HG02623 (cell line): ENCODE results near the gene LHX6.

Source experiments
- ATAC-seq: cut with Tn5 transposase; IDR thresholded peaks from one replicate; pipeline ENCODE4 v1.9.1; 2021; ENCODE audit warnings: moderate library complexity; ENCODE audit not compliant: unreplicated experiment

The LHX6 gene

GRCh38 chr9:122216798-122217418 is 11.8 kb downstream of the LHX6 start:
- ATAC-seq, result no peak

GRCh38 chr9:122216138-122216797 is 12.5 kb downstream of the LHX6 start:
- ATAC-seq, result no peak

GRCh38 chr9:122215663-122216062 is 13.1 kb downstream of the LHX6 start:
- ATAC-seq, result no peak

GRCh38 chr9:122214507-122214906 is 14.2 kb downstream of the LHX6 start:
- no peak for ATAC-seq

GRCh38 chr9:122213589-122214413 is 15.0 kb downstream of the LHX6 start:
- no peak for ATAC-seq

GRCh38 chr9:122213102-122213588 is 15.6 kb downstream of the LHX6 start:
- ATAC-seq, result no peak

- ATAC-seq, result no peak
Observed at GRCh38 chr9:122212473-122213004, 16.2 kb downstream of the LHX6 start.

- ATAC-seq, result no peak
Observed at GRCh38 chr9:122209451-122209850, 19.3 kb downstream of the LHX6 start.

GRCh38 chr9:122207096-122207495 is 21.7 kb downstream of the LHX6 start:
- ATAC-seq, result no peak

- ATAC-seq, result no peak
Observed at GRCh38 chr9:122206118-122207046, 22.4 kb downstream of the LHX6 start.

- no peak for ATAC-seq
Observed at GRCh38 chr9:122205176-122205575, 23.6 kb downstream of the LHX6 start.

GRCh38 chr9:122204491-122204890 is 24.3 kb downstream of the LHX6 start:
- ATAC-seq, result no peak

GRCh38 chr9:122204055-122204454 is 24.7 kb downstream of the LHX6 start:
- no peak for ATAC-seq

- no peak for ATAC-seq
Observed at GRCh38 chr9:122202111-122202510, 26.6 kb downstream of the LHX6 start.

GRCh38 chr9:122201641-122202040 is 27.1 kb downstream of the LHX6 start:
- no peak for ATAC-seq

- ATAC-seq, result no peak
Observed at GRCh38 chr9:122200960-122201595, 27.7 kb downstream of the LHX6 start.

- ATAC-seq, result no peak
Observed at GRCh38 chr9:122197882-122198281, 30.9 kb downstream of the LHX6 start.

GRCh38 chr9:122197426-122197825 is 31.3 kb downstream of the LHX6 start:
- ATAC-seq, result no peak

GRCh38 chr9:122195875-122196274 is 32.9 kb downstream of the LHX6 start:
- no peak for ATAC-seq

- ATAC-seq, result no peak
Observed at GRCh38 chr9:122193651-122194050, 35.1 kb downstream of the LHX6 start.
